GM18499 (cell line): ENCODE measurements around the gene NCAM2.
"Not testable (repeated sequence)": the region's sequence is repeated elsewhere in the genome, so short reads cannot be mapped to it uniquely, and the experiment has no call there.

Experiments
- ATAC-seq: cut with Tn5 transposase; IDR thresholded peaks from one replicate; pipeline ENCODE4 v1.9.1; 2021; ENCODE audit warnings: moderate number of reproducible peaks; ENCODE audit not compliant: insufficient read depth, unreplicated experiment

NCAM2 gene

DNA sequence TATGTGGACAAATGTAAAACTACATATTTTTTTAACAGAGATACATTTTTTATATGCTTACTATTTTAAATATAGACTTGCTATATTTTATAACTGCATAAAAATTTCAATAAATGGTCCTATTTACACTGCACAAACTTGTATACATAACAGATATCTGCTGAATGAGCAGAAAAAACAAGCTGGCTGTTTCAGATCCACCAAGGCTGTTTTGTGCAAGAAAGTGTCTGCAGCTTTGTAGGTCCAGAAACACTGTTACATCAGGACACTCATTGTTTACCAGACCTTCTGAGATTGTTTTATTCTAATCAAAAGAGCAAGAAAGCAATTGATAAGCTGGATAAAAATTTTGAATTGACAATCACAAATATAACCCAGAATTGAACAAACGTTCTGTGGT lies 99.3 kb downstream of the NCAM2 start:
- ATAC-seq, result no peak

DNA sequence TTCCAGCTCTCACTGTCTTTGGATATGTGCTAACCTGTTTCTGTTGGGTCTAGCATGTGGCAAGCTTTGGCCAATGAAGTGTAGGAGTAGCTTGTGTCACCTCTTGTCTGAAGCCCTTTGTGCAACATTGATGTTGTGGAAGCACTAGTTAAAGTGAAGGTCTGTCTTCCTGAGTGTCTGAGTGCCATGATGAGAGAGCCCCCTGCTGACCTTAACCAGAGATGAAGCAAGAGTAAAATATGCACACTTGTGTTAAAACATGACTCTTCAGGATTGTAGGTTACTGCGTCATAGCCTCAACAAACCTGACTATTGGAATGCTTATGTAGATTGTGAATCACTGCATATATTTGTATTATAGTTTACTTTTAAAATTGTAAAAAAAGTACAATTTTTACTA lies 103.7 kb downstream of the NCAM2 start:
- ATAC-seq, result no peak

DNA sequence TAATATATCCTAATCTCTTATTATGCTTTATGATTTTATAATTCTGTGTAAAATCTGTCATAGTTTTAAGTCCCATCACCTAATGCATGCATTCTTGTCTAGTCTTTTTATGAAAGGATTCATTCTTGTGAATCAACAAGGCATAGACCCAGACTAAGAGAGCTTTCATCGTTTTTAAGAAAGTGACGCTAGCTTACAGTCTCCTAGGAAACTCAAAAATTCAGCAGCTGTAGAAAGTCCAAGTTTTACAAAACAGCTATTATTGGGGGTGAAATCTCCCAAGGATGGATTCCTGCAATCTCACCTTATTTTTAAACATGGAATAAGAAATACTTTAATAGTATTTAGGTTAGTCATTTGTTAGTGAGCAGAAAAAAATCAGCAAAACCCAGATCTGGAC lies 104.7 kb downstream of the NCAM2 start:
- no peak for ATAC-seq

DNA sequence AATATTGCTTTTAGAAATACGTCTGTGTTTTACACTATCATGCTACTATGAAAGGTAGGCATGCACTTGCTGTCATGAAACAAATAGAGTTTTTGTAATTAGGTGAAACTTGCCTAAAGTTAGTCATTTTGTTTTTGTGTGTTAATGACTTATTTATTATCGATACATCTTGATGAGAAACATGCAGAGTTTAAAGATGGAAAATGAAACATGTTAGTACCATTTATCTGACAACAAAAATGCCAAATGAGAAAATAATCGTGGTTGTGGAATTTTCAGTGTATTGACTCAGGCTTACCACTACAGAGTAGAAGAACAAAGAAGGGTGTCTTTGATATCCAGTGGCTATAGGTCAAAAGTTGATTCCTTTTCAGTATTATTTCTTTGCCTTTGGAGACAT lies 105.5 kb downstream of the NCAM2 start:
- ATAC-seq, result no peak

DNA sequence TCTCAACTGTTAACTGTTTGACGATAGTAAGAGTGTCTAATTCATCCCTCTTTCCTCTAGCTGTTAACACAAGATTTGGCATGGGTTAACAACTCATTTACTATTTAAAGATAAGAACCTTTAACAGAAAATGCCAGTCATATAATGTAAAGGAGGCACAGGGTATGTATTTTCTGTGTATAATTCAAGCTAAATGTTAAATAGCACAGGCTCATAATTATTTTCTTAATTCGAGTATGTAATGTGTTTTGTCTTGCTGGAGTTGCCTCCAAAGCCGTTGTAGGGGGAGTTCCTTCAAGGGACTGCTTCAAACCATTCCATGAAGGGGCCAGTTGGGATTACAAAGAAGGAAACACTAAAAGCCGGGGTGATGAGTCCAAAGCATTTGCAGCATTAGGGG lies 111.5 kb downstream of the NCAM2 start:
- ATAC-seq, result no peak

DNA sequence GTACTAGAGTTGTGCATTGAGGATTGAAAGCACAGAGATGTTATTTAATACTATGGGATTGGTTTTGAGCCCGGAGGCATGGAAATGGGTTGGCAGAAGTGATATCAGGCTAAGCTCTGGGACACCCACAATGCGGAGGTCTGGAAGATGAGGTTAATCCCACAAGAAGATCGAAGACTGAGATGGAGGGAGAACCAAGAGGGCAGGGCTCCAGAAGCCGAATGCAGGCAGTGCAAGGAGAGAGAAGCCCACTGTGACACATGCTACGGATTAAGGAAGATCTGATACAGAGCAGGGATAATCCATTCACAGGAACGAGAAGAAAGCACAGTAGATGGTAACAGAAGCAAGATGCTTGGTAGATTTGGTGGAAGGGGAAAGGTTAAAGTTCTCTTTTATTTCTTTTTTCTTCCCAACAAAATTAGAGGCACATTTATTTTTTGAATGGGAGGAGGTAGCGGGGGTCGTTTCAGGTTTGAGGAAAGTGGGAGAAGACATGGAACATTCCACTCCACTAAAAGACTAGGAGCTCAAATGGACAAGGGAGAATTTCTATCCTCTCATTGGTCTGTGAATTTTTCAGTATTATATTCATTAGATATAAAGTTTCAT lies 113.2 kb downstream of the NCAM2 start:
- ATAC-seq, result no peak

DNA sequence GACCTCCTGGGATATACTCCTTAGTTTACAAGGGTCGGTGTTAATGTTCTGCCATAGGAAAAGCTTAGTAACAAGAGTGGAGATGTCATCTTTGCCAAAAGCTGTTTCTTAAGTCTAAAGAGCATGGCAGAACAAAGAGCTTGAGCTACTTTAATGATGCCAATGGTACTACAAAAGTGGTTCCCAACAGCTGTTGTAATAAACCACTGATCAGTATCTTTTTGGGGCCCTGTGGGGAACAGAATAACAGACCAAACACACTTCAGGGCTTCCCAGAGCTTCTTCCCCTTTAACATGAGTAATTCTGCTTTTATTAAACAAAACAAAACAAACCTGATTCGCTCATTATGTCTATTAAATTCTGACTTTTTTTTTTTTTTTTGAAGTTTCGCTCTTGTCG lies 116.3 kb downstream of the NCAM2 start:
- ATAC-seq, result no peak

DNA sequence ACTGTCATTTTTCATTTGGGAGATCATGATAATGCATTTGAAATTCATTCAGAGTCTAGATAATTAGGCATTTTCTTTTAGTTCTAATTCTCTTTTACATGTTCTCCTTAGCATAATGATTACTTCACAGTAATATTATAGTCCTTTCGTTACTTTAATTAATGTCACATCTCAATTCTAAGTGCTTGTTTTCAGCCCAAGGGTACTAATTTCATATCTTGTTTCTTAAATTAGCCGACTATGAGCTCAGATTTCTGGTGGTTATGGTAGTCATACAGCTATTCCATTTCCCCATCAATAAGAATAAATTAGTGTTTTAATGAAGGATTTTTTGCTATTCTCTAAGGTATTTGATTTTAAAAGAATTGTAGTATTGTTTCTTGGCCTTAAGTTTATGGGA lies 120.9 kb downstream of the NCAM2 start:
- ATAC-seq, result no peak

DNA sequence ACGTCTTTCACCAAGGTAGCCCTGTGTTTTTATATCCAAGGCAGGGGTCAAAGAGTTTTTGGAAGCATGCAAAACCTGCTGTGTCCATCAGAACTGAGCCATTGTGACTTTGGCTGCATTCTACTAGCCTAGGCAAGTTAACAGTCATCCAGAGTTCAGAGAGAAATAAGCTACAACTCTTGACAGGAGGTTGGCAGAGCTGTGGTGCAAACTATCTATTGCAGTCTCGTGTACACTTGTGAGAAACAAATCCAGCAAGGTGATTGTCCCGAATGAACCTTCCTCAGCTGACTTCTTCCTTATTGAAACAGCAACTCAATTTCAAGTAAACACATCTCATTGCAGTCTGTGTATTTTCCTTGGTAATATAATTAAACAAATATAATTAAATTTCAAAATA lies 124.5 kb downstream of the NCAM2 start:
- no peak for ATAC-seq

DNA sequence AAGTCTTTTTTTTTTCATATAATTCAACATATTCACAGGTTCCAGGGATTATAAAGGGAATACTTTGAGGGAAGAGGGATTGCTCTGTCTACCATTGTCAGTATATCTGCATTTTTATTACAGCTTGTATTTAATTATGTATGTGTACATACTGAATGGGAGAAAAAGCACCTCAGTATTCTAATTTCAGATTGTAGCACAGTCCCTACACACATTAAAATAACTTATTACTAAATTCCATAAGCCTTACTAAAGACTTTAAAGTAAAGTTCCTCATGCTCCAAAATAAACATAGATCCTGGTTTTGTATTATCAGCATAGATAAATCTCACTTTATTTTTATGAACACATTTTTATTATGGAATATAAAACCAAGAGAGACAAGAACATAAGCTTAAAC lies 134.2 kb downstream of the NCAM2 start:
- ATAC-seq, result no peak

DNA sequence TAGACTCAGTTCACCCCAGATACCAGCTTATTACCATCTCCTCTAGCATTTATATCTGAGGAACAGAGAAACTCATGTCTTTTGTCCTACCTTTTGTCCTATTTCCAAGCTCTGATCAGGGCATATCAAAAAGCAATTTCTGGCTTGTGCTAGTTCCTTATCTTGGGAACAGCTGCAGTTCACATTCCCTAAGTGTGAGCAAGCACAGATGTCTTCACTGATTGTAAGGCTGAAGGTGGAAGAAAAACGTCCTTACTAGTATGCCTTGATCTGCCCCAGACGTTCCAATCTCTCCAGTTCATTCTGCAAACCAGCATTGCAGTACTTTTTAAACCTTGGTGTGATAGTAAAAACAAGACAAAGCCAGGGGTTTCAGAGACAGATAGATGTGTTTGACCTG lies 139.8 kb downstream of the NCAM2 start:
- no peak for ATAC-seq

DNA sequence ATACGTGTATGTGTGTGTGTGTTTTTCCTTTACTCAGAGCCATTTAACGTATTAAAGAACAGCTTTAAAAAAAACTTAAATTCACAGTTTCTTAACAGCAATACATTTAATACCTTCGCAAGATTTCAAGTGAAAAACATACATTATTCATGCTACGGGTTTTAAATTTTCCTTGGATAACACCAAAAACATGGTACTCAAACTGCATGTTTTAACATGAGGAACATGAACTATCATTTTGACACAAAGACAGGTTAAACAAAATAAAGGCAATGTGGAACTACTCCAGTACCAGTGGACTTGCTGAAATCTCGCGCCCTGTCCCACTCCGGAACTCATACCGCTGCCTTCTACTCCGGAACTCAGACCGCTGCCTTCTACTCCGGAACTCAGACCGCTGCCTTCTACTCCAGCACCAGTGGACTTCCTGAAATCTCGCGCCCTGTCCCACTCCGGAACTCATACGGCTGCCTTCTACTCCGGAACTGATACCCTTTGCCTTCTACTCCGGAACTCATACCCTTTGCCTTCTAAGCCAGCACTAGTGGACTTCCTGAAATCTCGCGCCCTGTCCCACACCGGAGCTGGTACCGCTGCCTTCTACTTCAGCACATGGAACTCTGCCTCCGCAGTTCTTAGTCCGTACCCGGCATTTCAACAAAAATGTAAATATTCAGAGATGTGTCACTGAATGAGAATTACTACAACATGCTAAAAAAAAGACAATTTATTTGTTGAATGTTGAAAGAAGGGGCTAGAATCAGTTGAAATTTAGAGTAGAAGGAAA lies 148.6 kb downstream of the NCAM2 start:
- ATAC-seq, result no peak

DNA sequence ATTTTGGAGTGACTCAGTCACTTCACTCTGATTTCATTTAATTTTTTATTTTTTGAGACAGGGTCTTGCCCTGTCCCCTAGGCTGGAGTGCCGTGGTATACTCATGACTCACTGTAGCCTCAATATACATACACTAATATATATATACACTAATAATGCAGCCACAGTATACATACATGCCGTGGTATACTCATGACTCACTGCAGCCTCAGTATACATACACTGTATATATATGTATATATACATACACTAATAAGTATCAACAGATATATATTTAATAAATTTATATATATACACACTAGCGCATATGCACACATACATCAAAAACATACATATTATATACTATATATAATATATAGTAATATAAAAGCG lies 149.2 kb downstream of the NCAM2 start:
- ATAC-seq, result no peak

DNA sequence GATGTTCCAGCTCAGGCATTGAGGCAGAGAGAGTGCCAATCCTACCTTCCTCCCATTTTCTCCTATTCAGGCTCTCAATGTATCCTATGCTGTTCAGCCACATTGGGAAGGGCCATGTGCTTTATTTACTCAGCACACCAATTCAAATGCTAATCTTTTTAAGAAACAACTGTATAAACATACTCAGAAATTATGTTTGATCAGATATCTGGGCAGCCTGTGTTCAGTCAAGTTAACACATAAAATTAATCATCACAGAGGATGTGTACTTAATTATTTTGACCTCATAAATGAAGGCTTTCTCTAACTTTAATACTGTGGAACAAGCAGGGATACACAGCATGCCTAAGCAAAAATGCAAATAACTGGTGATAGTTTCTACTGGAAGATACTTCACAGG lies 149.8 kb downstream of the NCAM2 start:
- no peak for ATAC-seq

DNA sequence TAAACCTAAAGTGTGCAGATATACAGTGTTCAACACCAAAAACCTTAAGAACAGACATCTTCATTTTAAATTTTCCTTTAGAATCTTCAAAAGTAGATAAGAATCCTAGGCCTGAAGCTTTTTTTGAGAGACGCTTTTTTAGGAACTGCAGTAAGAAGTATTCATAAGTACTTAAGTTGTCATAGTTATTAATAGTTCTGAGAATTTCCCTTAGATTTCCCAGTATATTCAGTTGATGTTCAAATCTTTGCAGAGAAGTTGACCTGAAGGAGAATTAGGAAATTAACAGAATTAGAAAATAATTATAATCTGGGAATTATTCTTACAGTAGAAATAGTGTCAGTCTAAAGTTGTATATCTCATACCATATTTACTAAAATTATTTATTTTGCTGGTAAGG lies 150.3 kb downstream of the NCAM2 start:
- no peak for ATAC-seq

DNA sequence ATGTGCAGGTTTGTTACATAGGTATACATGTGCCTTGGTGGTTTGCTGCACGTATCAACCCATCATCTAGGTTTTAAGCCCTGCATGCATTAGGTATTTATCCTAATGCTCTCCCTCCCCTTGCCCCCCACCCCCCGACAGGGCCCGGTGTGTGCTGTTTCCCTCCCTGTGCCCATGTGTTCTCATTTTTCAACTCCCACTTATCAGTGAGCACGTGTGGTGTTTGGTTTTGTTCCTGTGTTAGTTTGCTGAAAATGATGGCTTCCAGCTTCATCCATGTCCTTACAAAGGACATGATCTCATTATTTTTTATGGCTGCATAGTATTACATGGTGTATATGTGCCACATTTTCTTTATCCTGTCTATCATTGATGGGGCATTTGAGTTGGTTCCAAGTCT lies 151.2 kb downstream of the NCAM2 start:
- not testable (repeated sequence) for ATAC-seq

DNA sequence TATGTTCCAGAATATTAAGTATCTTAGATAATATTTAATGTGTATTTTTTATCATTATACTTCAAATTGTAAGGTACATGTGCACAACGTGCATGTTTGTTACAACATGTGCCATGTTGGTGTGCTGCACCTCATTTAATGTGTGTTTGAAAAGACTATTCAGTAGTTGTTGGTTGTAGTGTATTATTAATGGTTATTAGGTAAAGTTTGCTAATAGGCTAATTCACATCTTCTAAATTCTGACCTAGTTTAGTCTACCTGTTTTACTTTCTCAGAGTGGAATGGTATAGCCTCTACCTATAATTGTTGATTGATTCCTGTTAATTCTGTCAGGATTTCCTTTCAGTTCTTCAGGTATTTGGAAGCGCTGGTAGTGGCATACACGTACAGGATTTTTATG lies 153.0 kb downstream of the NCAM2 start:
- no peak for ATAC-seq

DNA sequence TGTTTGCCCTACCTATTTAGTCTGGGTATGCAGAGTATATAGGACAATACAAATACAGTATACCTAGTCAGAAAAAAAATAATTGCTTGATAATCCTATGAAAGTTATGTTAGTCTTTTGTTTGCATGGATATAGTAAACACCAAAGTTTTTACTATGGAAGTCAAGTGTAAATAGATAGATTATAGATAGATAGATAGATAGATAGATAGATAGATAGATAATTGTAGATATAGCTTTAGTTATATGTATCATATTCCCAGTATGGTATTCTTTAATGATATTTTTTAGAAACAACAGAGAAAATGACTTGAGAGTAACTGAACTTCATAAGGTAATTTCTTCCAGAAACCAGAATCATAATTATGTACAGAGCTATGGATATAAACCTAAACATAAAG lies 158.2 kb downstream of the NCAM2 start:
- no peak for ATAC-seq

DNA sequence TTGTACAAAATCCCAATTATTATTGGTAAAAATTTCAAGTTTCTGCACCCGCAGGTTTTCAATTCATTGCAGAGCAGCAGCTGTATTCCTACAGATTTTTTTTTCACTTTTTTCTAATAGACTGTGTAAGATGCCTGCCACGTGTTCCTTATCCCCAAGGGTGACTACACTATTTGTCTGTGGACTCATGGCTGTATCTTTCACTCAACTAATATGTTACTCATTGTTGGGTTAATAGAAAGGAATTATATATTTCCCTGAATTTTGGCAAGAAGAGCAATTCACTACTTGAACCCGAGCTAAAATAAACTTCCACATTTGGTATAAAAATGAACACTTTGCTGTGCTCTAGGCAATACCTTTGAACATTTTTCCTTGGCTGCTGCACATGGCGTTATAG lies 158.7 kb downstream of the NCAM2 start:
- ATAC-seq, result no peak

DNA sequence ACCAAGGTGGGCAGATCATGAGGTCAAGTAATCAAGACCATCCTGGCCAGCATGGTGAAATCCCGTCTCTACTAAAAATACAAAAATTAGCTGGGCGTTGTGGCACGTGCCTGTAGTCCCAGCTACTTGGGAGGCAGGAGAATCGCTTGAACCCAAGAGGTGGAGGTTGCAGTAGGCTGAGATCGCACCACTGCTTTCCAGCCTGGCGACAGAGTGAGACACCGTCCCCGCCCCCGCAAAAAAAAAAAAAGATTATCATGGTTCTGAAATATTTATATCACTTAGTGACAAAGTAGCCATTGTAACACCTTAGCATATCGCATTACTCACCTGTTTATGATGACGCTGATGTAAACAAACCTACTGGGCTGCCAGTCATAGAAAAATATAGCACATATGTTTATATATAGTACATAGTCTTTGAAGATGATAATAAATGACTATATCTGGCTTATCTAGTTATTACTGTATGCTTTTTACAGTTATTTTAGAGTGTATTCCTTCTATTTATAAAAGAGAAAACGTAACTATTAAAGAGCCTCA lies 160.2 kb downstream of the NCAM2 start:
- no peak for ATAC-seq

DNA sequence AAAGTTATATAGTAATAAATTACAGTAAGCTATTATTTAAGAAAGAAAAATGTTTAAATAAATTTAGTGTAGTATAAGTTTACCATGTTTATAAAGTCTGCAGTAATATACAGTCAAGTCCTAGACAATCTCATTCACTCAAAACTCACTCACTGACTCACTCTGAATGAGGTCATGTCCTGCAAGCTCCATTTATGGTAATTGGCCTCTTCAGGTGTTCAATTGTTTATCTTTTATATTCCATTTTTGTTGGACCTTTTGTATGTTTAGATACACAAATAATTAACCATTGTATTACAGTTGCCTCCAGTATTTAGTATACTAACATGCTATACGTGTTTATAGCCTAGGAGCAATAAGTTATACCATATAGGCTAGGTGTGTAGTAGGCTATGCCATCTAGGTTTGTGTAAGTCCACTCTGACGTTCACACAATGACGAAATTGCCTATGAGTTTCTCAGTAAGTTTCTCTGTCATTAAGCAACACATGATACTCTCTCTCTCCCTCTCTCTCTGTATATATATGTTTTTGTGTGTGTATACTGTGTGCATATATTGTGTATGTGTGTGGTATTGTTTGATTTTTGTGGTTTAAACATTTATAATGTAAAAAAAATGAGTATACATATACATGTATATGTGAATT lies 161.2 kb downstream of the NCAM2 start:
- ATAC-seq, result no peak

DNA sequence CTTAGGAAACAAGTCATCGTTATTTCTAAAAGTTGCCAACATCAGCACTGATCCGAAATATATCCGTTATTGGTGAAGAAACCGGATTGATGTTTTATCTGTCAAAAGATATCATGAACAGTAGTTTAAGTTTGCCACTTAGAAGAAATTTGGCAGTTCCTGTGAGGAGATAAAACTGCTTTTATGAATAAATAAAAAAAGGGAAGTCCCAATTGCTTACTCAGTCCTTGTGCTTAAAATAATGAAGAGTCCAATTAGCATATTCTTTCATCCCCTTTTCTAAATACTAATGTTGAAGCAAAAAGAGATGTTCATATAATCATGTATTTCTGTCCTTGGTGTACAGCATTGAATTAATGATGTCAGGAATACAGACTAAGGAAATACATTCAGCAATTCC lies 164.6 kb downstream of the NCAM2 start:
- no peak for ATAC-seq
